Uterus (tissue), 4 donors: Measurements from ENCODE around the gene EFNA1. TPM values are rescaled to one million over a fixed set of nuclear protein-coding genes. Genes with fewer than 3 reads are reported as not detected.

Experiments
- DNase-seq, 2 donors: peaks; one replicate each; pipeline ENCODE4 v3.0.0-alpha.2; 2019 to 2020
- H3K27ac ChIP-seq, 2 donors: fragments of 200-600 bp; sonication (generic); 1 replicate in 1 of 2; 2 replicates in 1 of 2; pipeline ENCODE4 v1.5.1; 2016 to 2018
- H3K27me3 ChIP-seq, 2 donors: fragments of 200-600 bp; sonication (generic); one replicate each; pipeline ENCODE4 v1.5.1; 2018 to 2019; ENCODE audit warnings: control low read depth in 1 of 2
- H3K36me3 ChIP-seq, 2 donors: fragments of 200-600 bp; sonication (generic); one replicate each; pipeline ENCODE4 v1.5.1; 2019; ENCODE audit warnings: control low read depth in 1 of 2
- H3K4me1 ChIP-seq, 2 donors: fragments of 200-600 bp; sonication (generic); one replicate each; pipeline ENCODE4 v1.5.1; 2018 to 2019; ENCODE audit warnings: control low read depth in 1 of 2
- H3K4me3 ChIP-seq, 2 donors: fragments of 200-600 bp; sonication (generic); 1 replicate in 1 of 2; 2 replicates in 1 of 2; pipeline ENCODE4 v1.5.1; 2018 to 2019; ENCODE audit warnings: mild to moderate bottlenecking in 1 of 2
- H3K9me3 ChIP-seq, 2 donors: fragments of 200-600 bp; sonication (generic); one replicate each; pipeline ENCODE4 v1.5.1; 2019; ENCODE audit warnings: control low read depth in 1 of 2
- POLR2A ChIP-seq, 2 donors: fragments of 450-650 bp; IDR thresholded peaks; one replicate each; pipeline ENCODE4 v1.6.1; 2016; ENCODE audit warnings: antibody characterized with exemption in 2 of 2, mild to moderate bottlenecking in 1 of 2, moderate library complexity in 1 of 2
- intact Hi-C: fragments of 100-400 bp; cut with DNase I; formaldehyde crosslinking; loops from one replicate; pipeline ENCODE4 v1.15.1; 2023; ENCODE audit warnings: low total_unique reads
- total RNA-seq, 4 donors: library from RNA; depleted of rRNA in 3 of 4; stranded (reverse); fragments of >200 nt in 3 of 4; gene quantifications; one replicate each; pipeline versions ENCODE4 v1.1.0 to v1.2.4, GENCODE V29; 2014 to 2023
- TF ChIP-seq, protein P1 (sequence below), 4 experiments: fragments of 200-600 bp in 2 of 4; fragments of 450-650 bp in 2 of 4; sonication (generic) in 2 of 4; IDR thresholded peaks; one replicate each; pipeline ENCODE4 v1.5.1; 2016 to 2019; ENCODE audit warnings: antibody characterized with exemption in 4 of 4, mild to moderate bottlenecking in 2 of 4, moderate library complexity in 1 of 4
- donor health status: DM: yes; HTN: yes; CAD: no.

EFNA1 gene
- total RNA-seq, 4 donors from 2014 or later = 22.3 to 58.5 (median 36.5) TPM

- intact Hi-C loops = no loop called here
Observed at GRCh38 chr1:155083865-155084721, 43.6 kb upstream of the EFNA1 start.

DNA sequence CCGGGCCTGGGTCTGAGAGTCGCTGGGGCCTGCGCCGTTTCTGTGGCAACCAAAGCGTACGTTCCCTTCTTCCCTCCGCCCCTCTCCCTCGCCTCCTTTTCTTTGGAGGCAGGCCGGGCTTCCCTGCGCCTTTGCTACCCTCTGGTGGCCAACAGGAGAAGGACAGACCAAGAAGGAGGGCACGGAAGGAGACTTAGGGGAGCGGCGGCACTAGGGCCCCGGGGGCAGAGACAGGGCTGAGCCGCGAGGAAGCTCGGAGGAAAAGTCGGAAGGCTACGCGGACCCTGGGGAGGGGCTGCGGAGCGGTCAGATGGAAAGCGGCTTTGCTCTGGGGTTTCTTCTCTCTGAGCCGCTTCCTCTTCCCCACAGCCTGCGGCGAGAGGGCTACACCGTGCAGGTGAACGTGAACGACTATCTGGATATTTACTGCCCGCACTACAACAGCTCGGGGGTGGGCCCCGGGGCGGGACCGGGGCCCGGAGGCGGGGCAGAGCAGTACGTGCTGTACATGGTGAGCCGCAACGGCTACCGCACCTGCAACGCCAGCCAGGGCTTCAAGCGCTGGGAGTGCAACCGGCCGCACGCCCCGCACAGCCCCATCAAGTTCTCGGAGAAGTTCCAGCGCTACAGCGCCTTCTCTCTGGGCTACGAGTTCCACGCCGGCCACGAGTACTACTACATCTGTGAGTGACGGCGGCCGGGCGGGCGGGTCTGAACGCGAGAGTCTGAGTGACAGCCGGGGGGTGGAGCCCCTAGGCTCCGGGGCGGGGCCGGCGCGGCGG lies 42.8 kb upstream of the EFNA1 start:
- Histone ChIP-seq H3K27ac (peak overlapping the region; percentile 84 to 91), H3K36me3 (no peaks in the 10 kb centered on the region), H3K27me3 (peaks cover 38 to 41% of the 10 kb centered on the region in 2 donors), H3K4me1 (peaks cover 7 to 33% of the 10 kb centered on the region in 2 donors), H3K9me3 (no peaks in the 10 kb centered on the region), H3K4me3 (peak overlapping the region; percentile 60 to 74)
- TF ChIP-seq, protein P1, sequence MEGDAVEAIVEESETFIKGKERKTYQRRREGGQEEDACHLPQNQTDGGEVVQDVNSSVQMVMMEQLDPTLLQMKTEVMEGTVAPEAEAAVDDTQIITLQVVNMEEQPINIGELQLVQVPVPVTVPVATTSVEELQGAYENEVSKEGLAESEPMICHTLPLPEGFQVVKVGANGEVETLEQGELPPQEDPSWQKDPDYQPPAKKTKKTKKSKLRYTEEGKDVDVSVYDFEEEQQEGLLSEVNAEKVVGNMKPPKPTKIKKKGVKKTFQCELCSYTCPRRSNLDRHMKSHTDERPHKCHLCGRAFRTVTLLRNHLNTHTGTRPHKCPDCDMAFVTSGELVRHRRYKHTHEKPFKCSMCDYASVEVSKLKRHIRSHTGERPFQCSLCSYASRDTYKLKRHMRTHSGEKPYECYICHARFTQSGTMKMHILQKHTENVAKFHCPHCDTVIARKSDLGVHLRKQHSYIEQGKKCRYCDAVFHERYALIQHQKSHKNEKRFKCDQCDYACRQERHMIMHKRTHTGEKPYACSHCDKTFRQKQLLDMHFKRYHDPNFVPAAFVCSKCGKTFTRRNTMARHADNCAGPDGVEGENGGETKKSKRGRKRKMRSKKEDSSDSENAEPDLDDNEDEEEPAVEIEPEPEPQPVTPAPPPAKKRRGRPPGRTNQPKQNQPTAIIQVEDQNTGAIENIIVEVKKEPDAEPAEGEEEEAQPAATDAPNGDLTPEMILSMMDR (IDR thresholded peaks at IDR 0.05) = peak; percentile 86 to 99 (median 96)
- peak; percentile 37 to 46 for TF ChIP-seq POLR2A (IDR thresholded peaks at IDR 0.05)
- intact Hi-C loops = no loop called here
- DNase-seq = peak; percentile 91

More at GRCh38 chr1:155083865-155084721, 43.6 kb upstream of the EFNA1 start:
- H3K9me3 ChIP-seq = no peaks in the 10 kb centered on the region
- peaks cover 42 to 43% of the 10 kb centered on the region in 2 donors for H3K27me3 ChIP-seq
- H3K4me3 ChIP-seq = peak overlapping the region in 1 of 2 donors; percentile 74
- peak overlapping the region in 1 of 2 donors; percentile 91 for H3K27ac ChIP-seq
- DNase-seq = peak; percentile 41 to 66
- H3K36me3 ChIP-seq = no peaks in the 10 kb centered on the region
- H3K4me1 ChIP-seq = peaks cover 10 to 41% of the 10 kb centered on the region in 2 donors
- no peak for TF ChIP-seq POLR2A (IDR thresholded peaks at IDR 0.05)
- TF ChIP-seq, protein P1 (IDR thresholded peaks at IDR 0.05) = no peak

- TF ChIP-seq, protein P1 (IDR thresholded peaks at IDR 0.05) = no peak
- no peak for TF ChIP-seq POLR2A (IDR thresholded peaks at IDR 0.05)
- H3K4me1 ChIP-seq = peaks cover under 1 to 26% of the 10 kb centered on the region in 2 donors
- H3K4me3 ChIP-seq = peak overlapping the region; percentile 60 to 74
- peak; percentile 64 to 76 for DNase-seq
- H3K27me3 ChIP-seq = peaks cover 30 to 34% of the 10 kb centered on the region in 2 donors
- H3K27ac ChIP-seq = peak overlapping the region; percentile 84 to 91
- no peaks in the 10 kb centered on the region for H3K36me3 ChIP-seq
- H3K9me3 ChIP-seq = no peaks in the 10 kb centered on the region
- intact Hi-C loops = no loop called here
Observed at GRCh38 chr1:155085504-155086127, 42.1 kb upstream of the EFNA1 start.

DNA sequence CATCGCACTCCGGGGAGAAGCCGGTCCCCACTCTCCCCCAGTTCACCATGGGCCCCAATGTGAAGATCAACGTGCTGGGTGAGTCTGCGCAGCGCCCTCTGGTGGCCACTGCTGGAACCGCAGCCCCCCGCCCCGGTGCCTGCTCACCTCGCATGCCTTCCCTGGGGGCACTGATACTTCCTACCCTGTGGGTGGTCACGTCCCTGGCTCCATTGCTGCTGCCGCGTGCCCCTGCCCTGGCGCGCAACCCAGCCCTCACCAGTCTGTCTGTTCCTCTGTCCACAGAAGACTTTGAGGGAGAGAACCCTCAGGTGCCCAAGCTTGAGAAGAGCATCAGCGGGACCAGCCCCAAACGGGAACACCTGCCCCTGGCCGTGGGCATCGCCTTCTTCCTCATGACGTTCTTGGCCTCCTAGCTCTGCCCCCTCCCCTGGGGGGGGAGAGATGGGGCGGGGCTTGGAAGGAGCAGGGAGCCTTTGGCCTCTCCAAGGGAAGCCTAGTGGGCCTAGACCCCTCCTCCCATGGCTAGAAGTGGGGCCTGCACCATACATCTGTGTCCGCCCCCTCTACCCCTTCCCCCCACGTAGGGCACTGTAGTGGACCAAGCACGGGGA lies 41.4 kb upstream of the EFNA1 start:
- H3K4me3 ChIP-seq = peak overlapping the region in 1 of 2 donors; percentile 60
- no peak for TF ChIP-seq POLR2A (IDR thresholded peaks at IDR 0.05)
- TF ChIP-seq, protein P1 (IDR thresholded peaks at IDR 0.05) = peak; percentile 88 to 100 (median 94)
- DNase-seq = peak; percentile 72 to 75
- H3K9me3 ChIP-seq = no peaks in the 10 kb centered on the region
- intact Hi-C loops = no loop called here
- peaks cover 24 to 28% of the 10 kb centered on the region in 2 donors for H3K27me3 ChIP-seq
- no peak overlapping the region for H3K27ac ChIP-seq
- no peaks in the 10 kb centered on the region for H3K36me3 ChIP-seq
- H3K4me1 ChIP-seq = peaks cover 0 to 21% of the 10 kb centered on the region in 2 donors
